ENCODE results near the gene GRAMD1B.

Gene GRAMD1B

DNA sequence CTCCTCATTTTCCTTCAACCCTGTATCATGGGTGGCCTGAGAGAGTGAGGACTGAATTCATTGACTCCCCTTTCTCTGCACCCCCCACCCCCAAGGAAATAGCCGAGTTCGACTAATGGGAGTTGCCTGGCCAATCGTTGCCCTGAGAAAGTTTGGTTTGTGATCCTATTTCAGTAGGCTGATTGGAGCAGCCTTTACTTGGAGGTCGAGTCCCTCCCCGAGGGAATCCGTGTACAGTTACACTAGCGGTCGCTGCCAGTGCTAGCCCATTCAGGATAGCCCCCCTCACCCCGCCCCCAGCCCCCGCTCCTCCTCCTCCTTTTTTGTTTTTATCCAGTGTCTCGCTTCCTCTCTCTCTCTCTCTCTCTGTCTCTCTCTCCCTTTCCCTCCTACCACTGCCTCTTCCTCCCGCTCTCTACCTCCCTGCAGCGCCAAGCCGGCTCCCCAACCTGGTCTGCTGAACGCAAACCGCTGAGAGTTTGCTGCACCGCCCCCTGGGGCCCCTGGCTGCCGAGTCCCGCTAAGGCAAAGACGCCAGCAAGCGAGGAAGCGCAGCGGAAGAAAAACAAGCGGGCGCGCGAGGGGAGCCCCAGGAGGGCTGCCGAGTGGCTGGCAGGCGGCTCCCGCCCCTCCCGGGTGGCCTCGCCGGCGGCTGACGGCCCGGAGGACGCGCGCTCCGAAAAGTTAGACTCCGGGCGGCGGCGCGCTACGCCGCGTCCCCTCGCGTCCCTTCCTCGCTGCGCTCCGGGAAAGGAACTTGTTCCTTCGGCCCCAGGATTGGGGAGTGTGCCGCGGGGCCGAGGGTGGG, at the start of gene GRAMD1B:
Gene GRAMD1B (plus strand): TSS at position 357 of the 808 bp plus-strand sequence. CDS start 524 bp downstream, outside the sequence.
- peak; percentile 48 to 58 (median 57) for DNase-seq (ENCODE audit: low read depth in 2 of 3, low spot score in 2 of 3)

DNA sequence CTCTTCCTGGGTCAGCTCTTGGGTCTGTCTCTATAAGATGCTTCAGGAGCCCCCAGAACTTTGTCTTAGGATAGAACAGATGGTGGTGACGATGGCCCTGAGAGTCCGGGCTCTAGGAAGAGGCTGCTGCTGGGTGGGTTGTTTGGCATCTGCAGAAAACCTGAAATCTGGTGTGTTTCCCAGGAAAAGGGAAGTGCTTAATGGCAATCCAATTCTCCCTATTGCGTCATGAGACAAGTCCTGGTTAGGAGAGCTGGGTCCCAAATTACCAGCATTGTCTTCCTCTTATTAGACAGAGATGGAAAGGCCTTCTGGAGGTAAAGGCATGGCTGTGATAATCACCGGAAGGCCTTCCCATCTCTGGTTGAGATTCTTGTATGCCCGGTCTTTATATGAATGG, 48.9 kb upstream of the GRAMD1B start:
- no peak for DNase-seq (ENCODE audit: low read depth in 2 of 3, low spot score in 2 of 3)

- peak in 2 of 3 experiments; percentile 22 to 49 for DNase-seq (ENCODE audit: low read depth in 2 of 3, low spot score in 2 of 3)
Measured at GRCh38 chr11:123381817-123382554, 48.1 kb upstream of the GRAMD1B start.

DNA sequence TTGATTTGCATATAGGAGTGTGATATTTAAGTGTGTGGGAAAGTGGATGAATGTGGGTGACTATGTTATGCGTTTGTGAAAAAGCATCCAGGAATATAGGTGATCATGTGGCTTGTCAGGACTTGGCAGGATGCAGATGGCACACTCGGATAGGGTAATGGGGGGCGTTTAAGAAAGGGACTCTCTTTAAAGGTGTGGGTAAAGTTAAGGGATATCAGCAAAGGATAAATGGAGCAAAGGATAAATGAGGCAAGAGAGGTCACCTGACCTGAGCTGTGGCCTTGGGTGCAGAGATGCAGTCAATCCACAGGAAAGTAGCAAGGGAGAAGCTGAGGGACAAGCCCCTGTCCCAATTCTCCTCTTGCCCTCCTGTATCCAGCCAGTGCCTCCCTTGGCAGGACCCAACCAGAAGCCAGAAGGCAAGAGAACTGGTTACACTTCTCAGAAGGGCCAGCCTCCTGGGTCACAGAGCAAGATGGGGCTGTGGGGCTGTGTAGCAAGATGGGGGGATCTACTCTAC, 47.5 kb upstream of the GRAMD1B start:
- DNase-seq (ENCODE audit: low read depth in 2 of 3, low spot score in 2 of 3) = no peak

DNA sequence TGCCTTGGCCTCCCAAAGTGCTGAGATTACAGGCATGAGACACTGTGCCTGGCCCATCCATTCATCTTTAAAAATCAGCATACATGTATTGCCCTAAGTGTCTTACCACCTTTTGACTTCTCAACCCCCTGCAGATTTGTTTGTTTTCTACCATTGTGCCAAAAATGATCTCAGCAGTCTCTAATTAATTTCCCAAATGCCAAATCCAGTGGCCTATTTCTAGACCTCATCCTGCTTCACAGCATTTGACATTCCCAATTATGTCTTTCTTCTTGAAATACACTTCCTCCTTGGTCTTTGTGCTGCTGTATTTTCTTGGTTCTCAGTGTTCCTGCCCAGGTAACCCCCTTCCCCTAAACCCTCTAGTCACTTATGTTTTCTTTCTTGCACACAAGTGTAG, 46.0 kb upstream of the GRAMD1B start:
- DNase-seq (ENCODE audit: low read depth in 2 of 3, low spot score in 2 of 3) = no peak

DNA sequence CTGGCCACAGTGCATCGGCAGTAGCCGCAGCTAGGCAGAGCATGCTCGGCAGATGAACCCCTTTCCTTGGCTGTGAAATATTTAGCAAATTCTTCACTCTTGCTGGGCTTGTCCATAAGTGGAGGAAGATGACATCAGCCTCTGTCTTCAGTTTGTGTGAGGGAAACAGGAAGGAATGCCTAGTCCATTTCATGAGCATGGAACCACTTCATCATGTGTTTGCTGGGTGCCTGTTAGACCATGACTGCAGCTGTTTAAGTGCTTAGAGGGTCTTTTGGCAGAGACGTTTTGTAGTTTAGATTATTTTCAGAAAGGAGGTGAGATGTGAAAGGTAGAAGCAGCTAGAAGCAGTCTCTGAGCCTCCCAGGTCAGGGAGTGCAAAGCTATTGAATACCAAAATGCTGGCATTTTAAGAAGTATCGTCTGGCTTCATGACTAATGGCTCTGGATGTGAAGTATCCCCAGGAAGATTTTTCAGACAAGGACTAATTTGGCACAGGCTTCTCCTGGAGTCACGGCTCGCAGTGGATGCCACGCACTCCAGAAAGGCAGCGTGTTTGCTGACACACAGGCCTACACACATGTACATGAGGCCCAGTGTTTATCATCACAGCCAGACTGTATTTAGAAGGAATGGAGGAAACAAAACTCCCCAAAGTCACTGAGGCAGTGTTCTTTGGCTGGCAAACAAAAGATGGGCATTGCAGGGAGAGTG, 43.1 kb upstream of the GRAMD1B start:
- no peak for DNase-seq (ENCODE audit: low read depth in 2 of 3, low spot score in 2 of 3)

DNA sequence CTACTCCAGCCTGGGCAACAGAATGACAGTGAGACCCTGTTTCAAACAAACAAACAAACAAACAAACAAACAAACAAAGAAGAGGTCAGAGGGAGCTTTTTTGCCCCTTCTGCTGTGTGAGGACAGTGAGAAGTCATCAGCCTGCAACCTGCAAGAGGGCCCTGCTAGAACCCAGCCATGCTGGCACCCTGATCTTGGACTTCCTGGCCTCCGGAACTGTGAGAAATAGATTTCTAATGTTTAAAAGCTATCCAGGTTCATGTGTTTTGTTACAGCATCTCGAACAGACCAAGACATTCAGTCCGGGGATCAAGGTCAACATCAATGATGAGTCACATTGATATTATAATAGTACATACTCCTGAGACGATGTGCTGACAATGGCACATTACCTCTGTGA, 41.4 kb upstream of the GRAMD1B start:
- no peak for DNase-seq (ENCODE audit: low read depth in 2 of 3, low spot score in 2 of 3)

GRCh38 chr11:123390146-123390545, 39.9 kb upstream of the GRAMD1B start:
- DNase-seq (ENCODE audit: low read depth in 2 of 3, low spot score in 2 of 3) = no peak

- no peak for DNase-seq (ENCODE audit: low read depth in 2 of 3, low spot score in 2 of 3)
Measured at GRCh38 chr11:123391646-123392348, 38.3 kb upstream of the GRAMD1B start.

DNA sequence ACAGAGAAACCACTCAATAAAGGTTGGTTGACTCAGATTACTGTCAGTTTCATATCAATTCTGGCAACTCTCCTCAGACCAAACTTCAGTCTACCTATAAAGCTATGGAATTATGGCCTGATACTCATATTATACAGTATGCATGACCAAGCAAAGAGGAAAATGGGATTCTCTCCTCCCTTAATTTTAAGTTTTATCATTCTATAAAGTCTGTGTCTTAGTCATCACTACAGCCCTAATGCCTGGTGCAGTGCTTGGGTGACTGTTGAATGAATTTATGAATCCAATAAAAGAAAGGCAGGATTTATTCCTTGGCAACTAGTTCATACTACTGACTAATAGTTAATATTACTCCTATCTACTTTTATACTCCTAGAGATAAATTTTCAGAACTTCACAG, 37.6 kb upstream of the GRAMD1B start:
- no peak for DNase-seq (ENCODE audit: low read depth in 2 of 3, low spot score in 2 of 3)

- DNase-seq (ENCODE audit: low read depth in 2 of 3, low spot score in 2 of 3) = no peak
Measured at GRCh38 chr11:123392844-123393243, 37.2 kb upstream of the GRAMD1B start.

GRCh38 chr11:123393312-123393927, 36.6 kb upstream of the GRAMD1B start:
- no peak for DNase-seq (ENCODE audit: low read depth in 2 of 3, low spot score in 2 of 3)

- DNase-seq (ENCODE audit: low read depth in 2 of 3, low spot score in 2 of 3) = no peak
Measured at GRCh38 chr11:123404676-123405075, 25.4 kb upstream of the GRAMD1B start.

DNA sequence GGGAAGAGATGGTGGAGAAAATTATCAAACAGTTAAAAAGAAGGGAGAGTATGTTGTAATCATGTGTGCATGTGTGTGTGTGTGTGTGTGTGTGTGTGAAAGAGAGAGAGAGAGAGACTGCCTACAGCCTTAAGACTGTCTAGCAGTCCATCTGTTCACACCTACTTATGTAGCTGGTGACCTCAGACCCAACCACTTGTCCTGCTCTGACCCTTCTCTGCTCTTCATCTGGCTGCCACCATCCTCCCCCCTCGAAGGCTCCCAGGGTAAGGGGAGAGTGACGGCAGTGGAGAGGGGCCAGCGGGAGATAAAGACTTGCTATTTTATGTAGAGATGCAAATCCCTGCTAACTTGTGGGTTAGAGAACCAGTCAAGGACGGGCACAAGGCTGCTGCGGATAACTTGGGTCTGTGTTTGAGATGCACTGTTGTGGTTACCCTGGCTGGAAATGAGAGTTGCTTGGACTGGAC, 24.9 kb upstream of the GRAMD1B start:
- DNase-seq (ENCODE audit: low read depth in 2 of 3, low spot score in 2 of 3) = no peak

DNA sequence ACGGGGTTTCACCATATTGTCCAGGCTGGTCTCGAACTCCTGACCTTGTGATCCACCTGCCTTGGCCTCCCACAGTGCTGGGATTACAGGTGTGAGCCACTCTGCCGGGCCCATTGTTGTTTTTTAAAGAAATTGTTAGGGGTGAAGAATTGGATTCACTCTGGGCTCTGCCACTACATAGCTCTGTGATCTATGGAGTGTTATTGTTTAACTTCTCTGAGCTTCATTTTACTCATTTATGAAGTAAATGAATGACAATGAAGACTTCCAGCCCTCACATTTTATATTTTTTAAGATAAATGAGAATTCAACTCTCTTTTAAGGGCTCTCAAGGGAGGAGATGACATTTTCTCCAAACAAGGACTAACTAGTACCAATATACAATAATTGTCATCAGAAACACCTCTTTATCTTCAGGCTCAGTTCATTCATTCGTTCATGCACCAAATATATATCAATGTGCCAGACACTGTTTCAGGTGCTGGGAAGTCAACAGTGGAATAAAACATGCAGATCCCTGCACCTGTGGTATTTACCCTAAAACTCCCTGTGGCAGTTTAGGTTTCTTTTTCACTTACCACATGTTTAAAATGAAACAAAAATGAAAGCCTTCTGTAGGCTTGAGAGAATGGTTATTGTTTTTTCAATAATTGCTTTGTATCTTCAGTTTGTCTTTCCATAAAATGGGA, 23.5 kb upstream of the GRAMD1B start:
- no peak for DNase-seq (ENCODE audit: low read depth in 2 of 3, low spot score in 2 of 3)

- DNase-seq (ENCODE audit: low read depth in 2 of 3, low spot score in 2 of 3) = peak in 1 of 3 experiments; percentile 15
Measured at GRCh38 chr11:123407130-123407995, 22.7 kb upstream of the GRAMD1B start.

DNA sequence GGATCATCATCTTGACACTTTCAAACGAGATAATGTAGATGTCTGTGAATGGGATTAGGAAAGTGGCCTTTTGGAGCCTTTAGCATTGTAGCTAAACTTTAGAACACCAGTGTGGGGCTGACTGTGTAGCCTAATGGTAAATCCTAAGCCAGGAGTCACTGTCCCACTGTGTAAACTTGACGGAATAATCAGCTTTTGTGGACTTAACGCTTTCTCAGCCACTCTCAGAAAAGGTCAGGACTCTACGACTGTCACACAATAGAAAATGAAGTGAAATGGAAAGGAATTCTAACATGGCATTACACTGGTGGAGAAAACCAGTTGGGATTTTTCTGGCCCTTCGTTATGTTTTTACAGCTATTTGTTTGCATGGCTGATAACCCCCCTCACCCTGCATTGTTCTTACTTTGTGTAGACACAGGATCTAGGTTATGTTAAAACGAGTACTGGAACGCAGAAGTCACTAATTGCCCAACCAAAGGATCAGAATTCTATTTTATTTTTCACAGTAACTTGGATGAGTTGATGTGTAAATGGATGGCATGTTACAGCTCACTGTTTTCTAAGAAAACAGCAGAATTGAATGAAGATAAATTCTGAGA, 22.0 kb upstream of the GRAMD1B start:
- DNase-seq (ENCODE audit: low read depth in 2 of 3, low spot score in 2 of 3) = no peak
